Endothelial cell of umbilical vein (primary cell): ENCODE measurements around the gene NUBPL. TPM values are rescaled to one million over a fixed set of nuclear protein-coding genes. Genes with fewer than 3 reads are reported as not detected.
"Not testable (repeated sequence)": the region's sequence is repeated elsewhere in the genome, so short reads cannot be mapped to it uniquely, and the experiment has no call there.

ENCODE experiments used
- BruUV-seq: library from RNA; stranded (reverse); fragments of 400-500 nt; replicated peaks from 2 replicates; lab custom pipeline; 2021; lab: Mats Ljungman, UMichigan
- CTCF ChIA-PET: fragments of 300-600, 350-600 bp; sonication (Branson Sonifier 250); formaldehyde crosslinking; loops from one replicate; lab custom pipeline; 2021; ENCODE audit warnings: antibody characterized with exemption, inconsistent platforms; lab: Charles Lee
- POLR2A ChIA-PET: fragments of 300-600, 350-600 bp; sonication (Branson Sonifier 250); formaldehyde crosslinking; loops from one replicate; lab custom pipeline; 2021; ENCODE audit warnings: antibody characterized with exemption, inconsistent platforms; lab: Charles Lee
- DNase-seq: peaks from one replicate; pipeline ENCODE4 v3.0.0-alpha.2; 2011; ENCODE audit warnings: low read depth, low spot score
- FAIRE-seq: peaks from 2 replicates; lab custom pipeline; 2011; peaks lifted over from hg19 to GRCh38; lab: Jason Lieb, UNC
- H2AFZ ChIP-seq: 2 replicates; pipeline ENCODE4 v1.6.0; 2012; ENCODE audit warnings: low read depth, low read length, control low read depth, inconsistent platforms
- H3K27ac ChIP-seq: 2 replicates; pipeline ENCODE4 v1.5.1; 2011; ENCODE audit warnings: low read depth, mild to moderate bottlenecking, control low read depth, low read length, moderate library complexity; ENCODE audit not compliant: insufficient read depth
- H3K27me3 ChIP-seq, 2 experiments: 2 replicates each; pipeline versions ENCODE4 v1.6.0 to v1.6.1; 2011; ENCODE audit warnings: low read length in 2 of 2, mixed read lengths in 1 of 2; ENCODE audit not compliant: control insufficient read depth in 2 of 2, insufficient read depth in 2 of 2
- H3K36me3 ChIP-seq, 2 experiments: 2 replicates in 1 of 2; 3 replicates in 1 of 2; pipeline ENCODE4 v1.5.1; 2011; ENCODE audit warnings: low read length in 2 of 2, mild to moderate bottlenecking in 1 of 2, moderate library complexity in 1 of 2; ENCODE audit not compliant: control insufficient read depth in 2 of 2, insufficient read depth in 2 of 2; ENCODE audit errors: extremely low read depth in 1 of 2
- H3K4me1 ChIP-seq: 3 replicates; pipeline ENCODE4 v1.5.1; 2011; ENCODE audit warnings: mild to moderate bottlenecking, low read length; ENCODE audit not compliant: control insufficient read depth, insufficient read depth; ENCODE audit errors: extremely low read depth
- H3K4me2 ChIP-seq: 2 replicates; pipeline ENCODE4 v1.6.1; 2011; ENCODE audit warnings: low read length, control low read depth, mixed read lengths; ENCODE audit not compliant: insufficient read depth
- H3K4me3 ChIP-seq, 3 experiments: fragments of 200-600 bp in 1 of 3; sonication (generic), shearing (Covaris generic) in 1 of 3; replicated peaks in 1 of 3; 2 replicates each; pipeline ENCODE4 v1.5.1; 2011 to 2016; ENCODE audit warnings: control low read depth in 3 of 3, low read length in 3 of 3, mild to moderate bottlenecking in 2 of 3, inconsistent platforms in 1 of 3, low read depth in 1 of 3, moderate library complexity in 1 of 3; ENCODE audit not compliant: insufficient read depth in 1 of 3
- H3K79me2 ChIP-seq: 2 replicates; pipeline ENCODE4 v1.6.0; 2012; ENCODE audit warnings: low read length, inconsistent platforms; ENCODE audit not compliant: control insufficient read depth, insufficient read depth
- H3K9ac ChIP-seq: replicated peaks from 2 replicates; pipeline ENCODE3; 2011; ENCODE audit warnings: low read length, control low read depth; ENCODE audit not compliant: insufficient read depth; ENCODE audit errors: extremely low read depth
- H3K9me1 ChIP-seq: replicated peaks from 3 replicates; pipeline ENCODE4 v1.6.0; 2011; ENCODE audit warnings: mild to moderate bottlenecking, low read length; ENCODE audit not compliant: control insufficient read depth, insufficient read depth; ENCODE audit errors: extremely low read depth
- H3K9me3 ChIP-seq: replicated peaks from 2 replicates; pipeline ENCODE4 v1.5.1; 2012; ENCODE audit warnings: low read length, inconsistent platforms; ENCODE audit not compliant: control insufficient read depth, insufficient read depth
- H4K20me1 ChIP-seq: replicated peaks from 2 replicates; pipeline ENCODE3; 2011; ENCODE audit warnings: mild to moderate bottlenecking, low read length; ENCODE audit not compliant: control insufficient read depth, insufficient read depth; ENCODE audit errors: extremely low read depth
- CTCF ChIP-seq, 2 donors: IDR thresholded peaks; 1 replicate in 1 of 2; 2 replicates in 1 of 2; pipeline ENCODE4 v1.5.1; 2011; ENCODE audit warnings: low read length in 2 of 2, mild to moderate bottlenecking in 2 of 2, moderate library complexity in 2 of 2, control low read depth in 1 of 2, inconsistent platforms in 1 of 2, low read depth in 1 of 2; ENCODE audit not compliant: insufficient read depth in 1 of 2; ENCODE audit errors: extremely low read depth in 1 of 2
- EZH2 ChIP-seq: IDR thresholded peaks from 2 replicates; pipeline ENCODE4 v1.6.1; 2012; ENCODE audit warnings: borderline replicate concordance, low read depth, mild to moderate bottlenecking, moderate library complexity, low read length, inconsistent platforms; ENCODE audit not compliant: severe bottlenecking
- FOS ChIP-seq: IDR thresholded peaks from 2 replicates; pipeline ENCODE4 v1.6.1; 2011; ENCODE audit warnings: mild to moderate bottlenecking, low read length, moderate library complexity, borderline replicate concordance; ENCODE audit not compliant: insufficient read depth
- GATA2 ChIP-seq: IDR thresholded peaks from 2 replicates; pipeline ENCODE4 v1.7.0; 2011; ENCODE audit warnings: low read depth, mild to moderate bottlenecking, moderate library complexity, mixed read lengths, low read length; ENCODE audit not compliant: insufficient read length, insufficient read depth
- JUN ChIP-seq: IDR thresholded peaks from 2 replicates; pipeline ENCODE4 v1.6.1; 2011; ENCODE audit warnings: borderline replicate concordance, low read depth; ENCODE audit not compliant: insufficient read length, insufficient read depth
- MAX ChIP-seq: IDR thresholded peaks from 2 replicates; pipeline ENCODE4 v1.6.1; 2011; ENCODE audit not compliant: insufficient read depth, insufficient read length
- MYC ChIP-seq: IDR thresholded peaks from one replicate; pipeline ENCODE4 v1.6.1; 2011; ENCODE audit warnings: mild to moderate bottlenecking, low read depth, low read length
- POLR2A ChIP-seq: IDR thresholded peaks from 2 replicates; pipeline ENCODE4 v1.6.1; 2012; ENCODE audit warnings: low read depth, mild to moderate bottlenecking, control low read depth, low read length
- POLR2AphosphoS5 ChIP-seq: IDR thresholded peaks from 2 replicates; pipeline ENCODE4 v1.6.1; 2012; ENCODE audit warnings: low read depth, mild to moderate bottlenecking, control low read depth, low read length, moderate library complexity; ENCODE audit not compliant: insufficient read depth
- dilution Hi-C: fragments of 300-500 bp; cut with MboI; formaldehyde crosslinking; loops from one replicate; pipeline ENCODE4 v1.15.0; 2019; ENCODE audit warnings: low sequenced_read_pairs; ENCODE audit not compliant: extremely low pct_ligation_motif_present
- intact Hi-C: fragments of 100-400 bp; cut with micrococcal nuclease; formaldehyde crosslinking; loops from one replicate; pipeline ENCODE4 v1.10.0; 2022
- polyA plus RNA-seq, 4 experiments: library from polyadenylated mRNA; depleted of rRNA in 3 of 4; stranded (reverse) in 3 of 4; unstranded in 1 of 4; fragments of >200 nt; gene quantifications; 2 replicates each; pipeline versions ENCODE4 v1.2.1 to v1.2.3, GENCODE V29; 2011 to 2012; ENCODE audit warnings: missing spikeins in 1 of 4
- total RNA-seq: library from RNA; stranded (reverse); gene quantifications from 2 replicates; pipeline ENCODE4 v1.2.3, GENCODE V29; 2021

NUBPL gene
- total and polyA plus RNA-seq, 2 donors (not counting 3 experiments of a cell fraction or from before 2014, with no cell fraction given) = 2.1 to 12.3 TPM

- H3K4me3 ChIP-seq, intact Hi-C loops, H3K79me2 ChIP-seq, dilution Hi-C loops, H3K9ac ChIP-seq, H4K20me1 ChIP-seq, FAIRE-seq, H3K4me2 ChIP-seq, H2AFZ ChIP-seq, CTCF ChIA-PET, DNase-seq, H3K27me3 ChIP-seq, H3K9me3 ChIP-seq, POLR2A ChIA-PET, BruUV-seq, H3K9me1 ChIP-seq, H3K27ac ChIP-seq, H3K36me3 ChIP-seq: not testable (repeated sequence)
- H3K4me1 ChIP-seq = peaks cover 14% of the 10 kb centered on the region
Observed at GRCh38 chr14:31890202-31890601, 329.0 kb downstream of the NUBPL start.

- DNase-seq (peak; percentile 74), FAIRE-seq (peak; percentile 78)
- dilution Hi-C loops (no loop called here), intact Hi-C loops (loop anchor here (2.0 kb wide), 1 partner anchor 16 kb away; no protein-coding TSS in a partner anchor)
- no peaks in the 10 kb centered on the region for H3K36me3 ChIP-seq
- H2AFZ ChIP-seq = no peak overlapping the region
- no TSS peak for BruUV-seq
- ChIA-PET POLR2A (no interaction called here), CTCF (no interaction called here)
- peak overlapping the region; percentile 13 for H3K4me2 ChIP-seq
- H4K20me1 ChIP-seq = no peaks in the 10 kb centered on the region
- no peaks in the 10 kb centered on the region for H3K9me1 ChIP-seq
- H3K4me3 ChIP-seq = no peak overlapping the region
- no peaks in the 10 kb centered on the region for H3K79me2 ChIP-seq
- TF ChIP-seq MYC (no peak), JUN (no peak), POLR2A (no peak), GATA2 (peak; percentile 31), EZH2 (no peak), FOS (peak; percentile 50), CTCF (IDR thresholded peaks at IDR 0.05; ENCODE audit: extremely low read depth in 1 of 2, insufficient read depth in 1 of 2, low read depth in 1 of 2, low read length in 2 of 2) (no peak), POLR2AphosphoS5 (peak; percentile 33), MAX (no peak)
- H3K9me3 ChIP-seq = no peaks in the 10 kb centered on the region
- H3K4me1 ChIP-seq = peaks cover 14% of the 10 kb centered on the region
- H3K27me3 ChIP-seq = no peaks in the 10 kb centered on the region
- H3K9ac ChIP-seq = no peak overlapping the region
- no peak overlapping the region for H3K27ac ChIP-seq
Observed at GRCh38 chr14:31893221-31893757, 332.1 kb downstream of the NUBPL start.
